T follicular helper cell (primary cell): ENCODE measurements around the gene RYR2.
"Not testable (repeated sequence)": the region's sequence is repeated elsewhere in the genome, so short reads cannot be mapped to it uniquely, and the experiment has no call there.

Experiments
- DNase-seq: peaks from one replicate; pipeline ENCODE4 v3.0.0-alpha.2; 2020; ENCODE audit warnings: low read depth

The RYR2 gene

GRCh38 chr1:237145379-237146135 is 103.6 kb downstream of the RYR2 start:
- DNase-seq, result no peak

GRCh38 chr1:237146241-237146640 is 104.3 kb downstream of the RYR2 start:
- DNase-seq, result no peak

- no peak for DNase-seq
These were observed 107.9 kb downstream of the RYR2 start for GRCh38 chr1:237149857-237150256.

GRCh38 chr1:237151979-237152378 is 110.0 kb downstream of the RYR2 start:
- not testable (repeated sequence) for DNase-seq

- DNase-seq, result no peak
These were observed 110.7 kb downstream of the RYR2 start for GRCh38 chr1:237152506-237153335.

GRCh38 chr1:237154157-237154556 is 112.2 kb downstream of the RYR2 start:
- no peak for DNase-seq

- no peak for DNase-seq
These were observed 122.7 kb downstream of the RYR2 start for GRCh38 chr1:237164406-237165352.

- DNase-seq, result no peak
These were observed 124.1 kb downstream of the RYR2 start for GRCh38 chr1:237166086-237166485.

- no peak for DNase-seq
These were observed 124.7 kb downstream of the RYR2 start for GRCh38 chr1:237166593-237167101.

GRCh38 chr1:237170149-237170548 is 128.2 kb downstream of the RYR2 start:
- no peak for DNase-seq

GRCh38 chr1:237171454-237172117 is 129.6 kb downstream of the RYR2 start:
- DNase-seq, result no peak

- DNase-seq, result no peak
These were observed 130.1 kb downstream of the RYR2 start for GRCh38 chr1:237172118-237172485.

GRCh38 chr1:237179503-237179902 is 137.5 kb downstream of the RYR2 start:
- no peak for DNase-seq

- no peak for DNase-seq
These were observed 138.3 kb downstream of the RYR2 start for GRCh38 chr1:237180256-237180655.

- DNase-seq, result no peak
These were observed 139.8 kb downstream of the RYR2 start for GRCh38 chr1:237181743-237182317.

- DNase-seq, result no peak
These were observed 142.1 kb downstream of the RYR2 start for GRCh38 chr1:237183963-237184540.

GRCh38 chr1:237186675-237187074 is 144.7 kb downstream of the RYR2 start:
- DNase-seq, result no peak

GRCh38 chr1:237187842-237188241 is 145.9 kb downstream of the RYR2 start:
- no peak for DNase-seq

GRCh38 chr1:237191403-237191802 is 149.4 kb downstream of the RYR2 start:
- DNase-seq, result no peak
